Left lung (tissue), 10 donors: Measurements from ENCODE around the gene DCDC2. TPM values are rescaled to one million over a fixed set of nuclear protein-coding genes. Genes with fewer than 3 reads are reported as not detected.
"Not testable (repeated sequence)": the region's sequence is repeated elsewhere in the genome, so short reads cannot be mapped to it uniquely, and the experiment has no call there.

ENCODE experiments used
- ATAC-seq: fragments of 200-7000 bp; cut with Tn5 transposase; one replicate; pipeline ENCODE4 v1.9.1; 2020; ENCODE audit warnings: moderate library complexity
- DNase-seq, 4 donors: peaks; one replicate each; pipeline ENCODE4 v3.0.0-alpha.2; 2013 to 2020
- H3K27ac ChIP-seq, 2 donors: fragments of 200-600 bp; sonication (generic) in 1 of 2; one replicate each; pipeline versions ENCODE4 v1.5.0 to v1.8.0; 2020 to 2021
- H3K27me3 ChIP-seq, 2 donors: fragments of 200-600 bp; sonication (generic) in 1 of 2; one replicate each; pipeline versions ENCODE4 v1.5.0 to v1.8.0; 2020 to 2021
- H3K36me3 ChIP-seq, 2 donors: fragments of 200-600 bp; sonication (generic) in 1 of 2; one replicate each; pipeline versions ENCODE4 v1.5.0 to v1.8.0; 2020 to 2021
- H3K4me1 ChIP-seq, 2 donors: fragments of 200-600 bp; one replicate each; pipeline ENCODE4 v1.8.0; 2021
- H3K4me3 ChIP-seq, 2 donors: fragments of 200-600 bp; sonication (generic) in 1 of 2; one replicate each; pipeline versions ENCODE4 v1.5.0 to v1.8.0; 2020 to 2021; ENCODE audit warnings: mild to moderate bottlenecking in 1 of 2
- H3K9me3 ChIP-seq, 2 donors: fragments of 200-600 bp; sonication (generic) in 1 of 2; one replicate each; pipeline versions ENCODE4 v1.5.0 to v1.8.0; 2020 to 2021
- CTCF ChIP-seq, 2 donors: fragments of 200-600 bp; sonication (generic) in 1 of 2; IDR thresholded peaks; one replicate each; pipeline versions ENCODE4 v1.5.0 to v1.8.0; 2021; ENCODE audit warnings: antibody characterized with exemption in 2 of 2
- intact Hi-C, 2 donors: fragments of 100-400 bp; cut with DNase I; formaldehyde crosslinking; loops; one replicate each; pipeline versions ENCODE4 v1.11.2 to v1.14.2; 2022
- polyA plus RNA-seq, 6 donors: library from polyadenylated mRNA; unstranded; fragments of 120-200 nt; gene quantifications; one replicate each; pipeline ENCODE4 v1.2.1, GENCODE V29; 2013; ENCODE audit not compliant: insufficient read length in 6 of 6
- total RNA-seq, 2 donors: library from RNA; stranded (reverse); fragmentation: NEBNext Ultra II Directional; extraction: Animal tissue kit (Norgen Biotek cat#: 25700); gene quantifications; one replicate each; pipeline ENCODE4 v1.2.1, GENCODE V29; 2021
- donor health status: DM: no; HTN: yes; CAD: no.
- donor health status: DM: no; HTN: no; CAD: no.

Gene DCDC2
- total and polyA plus RNA-seq, 8 donors, result 7.8 to 13.7 (median 10.5) TPM

GRCh38 chr6:24272148-24272547 is 85.7 kb downstream of the DCDC2 start:
- H3K27ac ChIP-seq, result no peak overlapping the region
- no peak for ATAC-seq
- intact Hi-C loops, result no loop called here

GRCh38 chr6:24270011-24270410 is 87.8 kb downstream of the DCDC2 start:
- H3K27ac ChIP-seq, result no peak overlapping the region
- no peak for TF ChIP-seq CTCF (IDR thresholded peaks at IDR 0.05)
- H3K4me1 ChIP-seq, result no peaks in the 10 kb centered on the region
- H3K9me3 ChIP-seq, result no peaks in the 10 kb centered on the region
- ATAC-seq (no peak), DNase-seq (no peak)
- H3K4me3 ChIP-seq, result no peak overlapping the region
- intact Hi-C loops, result no loop called here
- H3K36me3 ChIP-seq, result no peaks in the 10 kb centered on the region
- no peaks in the 10 kb centered on the region for H3K27me3 ChIP-seq

More at GRCh38 chr6:24272148-24272547, 85.7 kb downstream of the DCDC2 start:
- DNase-seq, result no peak
- no peaks in the 10 kb centered on the region for H3K9me3 ChIP-seq
- H3K27me3 ChIP-seq, result no peaks in the 10 kb centered on the region
- no peaks in the 10 kb centered on the region for H3K4me1 ChIP-seq
- TF ChIP-seq CTCF (IDR thresholded peaks at IDR 0.05), result no peak
- H3K4me3 ChIP-seq, result no peak overlapping the region
- no peaks in the 10 kb centered on the region for H3K36me3 ChIP-seq

GRCh38 chr6:24258214-24258613 is 99.6 kb downstream of the DCDC2 start:
- H3K9me3 ChIP-seq, intact Hi-C loops, H3K4me1 ChIP-seq, ATAC-seq, H3K27ac ChIP-seq, H3K27me3 ChIP-seq, H3K4me3 ChIP-seq, H3K36me3 ChIP-seq: not testable (repeated sequence)
- DNase-seq, result peak in 1 of 4 donors; percentile 6

- H3K4me3 ChIP-seq, result no peak overlapping the region
- H3K27me3 ChIP-seq, result no peaks in the 10 kb centered on the region
- H3K36me3 ChIP-seq, result no peaks in the 10 kb centered on the region
- no peaks in the 10 kb centered on the region for H3K4me1 ChIP-seq
- no peak overlapping the region for H3K27ac ChIP-seq
- intact Hi-C loops, result no loop called here
- ATAC-seq, result no peak
- no peak for DNase-seq
- no peak for TF ChIP-seq CTCF (IDR thresholded peaks at IDR 0.05)
- H3K9me3 ChIP-seq, result peaks cover 0 to 4% of the 10 kb centered on the region in 2 donors
Observed at GRCh38 chr6:24257282-24257681, 100.6 kb downstream of the DCDC2 start.

GRCh38 chr6:24255676-24256075 is 102.2 kb downstream of the DCDC2 start:
- Histone ChIP-seq H3K36me3 (no peaks in the 10 kb centered on the region), H3K4me3 (no peak overlapping the region), H3K27ac (no peak overlapping the region), H3K4me1 (no peaks in the 10 kb centered on the region), H3K27me3 (no peaks in the 10 kb centered on the region), H3K9me3 (peaks cover 0 to 4% of the 10 kb centered on the region in 2 donors)
- no peak for TF ChIP-seq CTCF (IDR thresholded peaks at IDR 0.05)
- intact Hi-C loops, result no loop called here
- DNase-seq (no peak), ATAC-seq (no peak)

- TF ChIP-seq CTCF (IDR thresholded peaks at IDR 0.05), result no peak
Observed at GRCh38 chr6:24253360-24253759, 104.5 kb downstream of the DCDC2 start.

More at GRCh38 chr6:24253360-24253759, 104.5 kb downstream of the DCDC2 start:
- Histone ChIP-seq H3K27me3 (no peaks in the 10 kb centered on the region), H3K27ac (no peak overlapping the region), H3K36me3 (no peaks in the 10 kb centered on the region), H3K4me3 (no peak overlapping the region), H3K4me1 (no peaks in the 10 kb centered on the region), H3K9me3 (peaks cover 0 to 4% of the 10 kb centered on the region in 2 donors)
- ATAC-seq (peak; percentile 58), DNase-seq (no peak)
- intact Hi-C loops, result no loop called here
